ENCODE results near the gene CEP295NL.

- no peak for TF ChIP-seq POLR2AphosphoS5 (IDR thresholded peaks at IDR 0.05; ENCODE audit: low read depth, low read length)
- no peak for TF ChIP-seq POLR2A (IDR thresholded peaks at IDR 0.05; ENCODE audit: low read depth, low read length)
Measured at GRCh38 chr17:78875363-78876093, 27.5 kb downstream of the CEP295NL start.
